K562 (cell line): Measurements from ENCODE around the gene MYO1B. TPM values are rescaled to one million over a fixed set of nuclear protein-coding genes. Genes with fewer than 3 reads are reported as not detected.

Experiments
- ATAC-seq: fragments of 200-7000 bp; cut with Tn5 transposase; 3 replicates; pipeline ENCODE4 v1.9.1; 2020; ENCODE audit warnings: moderate library complexity
- BruUV-seq: library from RNA; stranded (reverse); fragments of 400-500 nt; replicated peaks from 2 replicates; lab custom pipeline; 2021; lab: Mats Ljungman, UMichigan
- CTCF ChIA-PET: fragments of 300-600 bp; formaldehyde crosslinking; extraction: SDS; loops from one replicate; lab custom pipeline; 2021; ENCODE audit warnings: low intra/inter-chr PET ratio; lab: Yijun Ruan, JAX
- POLR2A ChIA-PET: fragments of 300-600, 350-650 bp; sonication (Branson Sonifier 250); formaldehyde crosslinking; extraction: SDS; loops from one replicate; lab custom pipeline; 2021; ENCODE audit warnings: antibody characterized with exemption, inconsistent platforms; lab: Yijun Ruan, JAX
- DNase-seq, 4 experiments: peaks; one replicate each; pipeline versions ENCODE4 v3.0.0 to v3.0.0-alpha.2; 2011 to 2018; ENCODE audit warnings: low spot score in 3 of 4, mixed read lengths in 3 of 4; ENCODE audit errors: extremely low read depth in 1 of 4
- FAIRE-seq: peaks from 2 replicates; lab custom pipeline; 2011; peaks lifted over from hg19 to GRCh38; lab: Jason Lieb, UNC
- H2AFZ ChIP-seq: 2 replicates; pipeline ENCODE4 v1.6.0; 2011; ENCODE audit warnings: low read depth, low read length, control low read depth, inconsistent platforms
- H3K27ac ChIP-seq: fragments of 200-600 bp; 3 replicates; pipeline ENCODE4 v1.8.0; 2011; ENCODE audit warnings: low read depth, mild to moderate bottlenecking, control low read depth, inconsistent platforms, low read length, moderate library complexity, mixed read lengths; ENCODE audit errors: extremely low read depth
- H3K27me3 ChIP-seq, 2 experiments: fragments of 300-600 bp in 1 of 2; 2 replicates in 1 of 2; 3 replicates in 1 of 2; pipeline versions ENCODE4 v1.6.0 to v1.8.0; 2011; ENCODE audit warnings: inconsistent platforms in 2 of 2, low read length in 2 of 2, mild to moderate bottlenecking in 1 of 2, mixed read lengths in 1 of 2, moderate library complexity in 1 of 2; ENCODE audit not compliant: control insufficient read depth in 2 of 2, insufficient read depth in 2 of 2
- H3K36me3 ChIP-seq: fragments of 300-600 bp; 3 replicates; pipeline ENCODE4 v1.8.0; 2011; ENCODE audit warnings: mild to moderate bottlenecking, low read length, inconsistent platforms; ENCODE audit not compliant: control insufficient read depth, insufficient read depth
- H3K4me1 ChIP-seq, 2 experiments: fragments of 200-600 bp in 1 of 2; replicated peaks in 1 of 2; 2 replicates in 1 of 2; 3 replicates in 1 of 2; pipeline versions ENCODE4 v1.5.1 to v1.8.0; 2011; ENCODE audit warnings: inconsistent platforms in 2 of 2, low read length in 2 of 2, mild to moderate bottlenecking in 1 of 2, mixed read lengths in 1 of 2, moderate library complexity in 1 of 2; ENCODE audit not compliant: control insufficient read depth in 2 of 2, insufficient read depth in 2 of 2
- H3K4me2 ChIP-seq: 2 replicates; pipeline ENCODE4 v1.6.1; 2011; ENCODE audit warnings: low read length, control low read depth, inconsistent platforms, mixed read lengths; ENCODE audit not compliant: insufficient read depth
- H3K4me3 ChIP-seq: fragments of 200-600 bp; sonication (generic), shearing (Covaris generic); 2 replicates; pipeline ENCODE4 v1.5.1; 2016; ENCODE audit warnings: control low read depth, inconsistent platforms
- H3K79me2 ChIP-seq: fragments of 200-600 bp; 3 replicates; pipeline ENCODE4 v1.8.0; 2011; ENCODE audit warnings: low read length, inconsistent platforms; ENCODE audit not compliant: control insufficient read depth, insufficient read depth
- H3K9ac ChIP-seq, 2 experiments: 2 replicates each; pipeline versions ENCODE4 v1.6.0 to v1.6.1; 2011; ENCODE audit warnings: low read depth in 2 of 2, low read length in 2 of 2, control low read depth in 1 of 2, inconsistent platforms in 1 of 2, mild to moderate bottlenecking in 1 of 2, mixed read lengths in 1 of 2; ENCODE audit not compliant: insufficient read depth in 1 of 2
- H3K9me1 ChIP-seq: one replicate; pipeline ENCODE4 v1.6.0; 2011; ENCODE audit warnings: inconsistent platforms, mild to moderate bottlenecking, low read length, moderate library complexity; ENCODE audit not compliant: control insufficient read depth, insufficient read depth
- H3K9me3 ChIP-seq: replicated peaks from 2 replicates; pipeline ENCODE4 v1.5.1; 2011; ENCODE audit warnings: low read depth, low read length, inconsistent platforms; ENCODE audit not compliant: control insufficient read depth, insufficient read depth
- H4K20me1 ChIP-seq: replicated peaks from 2 replicates; pipeline ENCODE4 v1.6.1; 2011; ENCODE audit warnings: low read length, inconsistent platforms, mixed read lengths; ENCODE audit not compliant: control insufficient read depth, insufficient read depth
- BRD4 ChIP-seq: fragments of 200-600 bp; sonication (generic); IDR thresholded peaks from 2 replicates; pipeline ENCODE4 v1.6.1; 2017; ENCODE audit warnings: inconsistent platforms
- CAMTA2 ChIP-seq: fragments of 250-450 bp; sonication (Bioruptor Pico); conservative IDR thresholded peaks from 2 replicates; pipeline ENCODE4 v1.5.1; 2022
- FOXJ3 ChIP-seq: sonication (generic); formaldehyde crosslinking; IDR thresholded peaks from 2 replicates; pipeline ENCODE4 v1.4.0; 2020; ENCODE audit warnings: mild to moderate bottlenecking, missing genetic modification reagents
- GABPA ChIP-seq: fragments of 200-800 bp; sonication (Bioruptor generic); conservative IDR thresholded peaks from 2 replicates; pipeline ENCODE4 v1.6.1; 2016; ENCODE audit warnings: low read depth, missing genetic modification characterization, missing compliant biosample characterization
- ILF3 ChIP-seq: fragments of 450-650 bp; IDR thresholded peaks from 2 replicates; pipeline ENCODE4 v1.6.1; 2018; ENCODE audit warnings: antibody characterized with exemption, mild to moderate bottlenecking, moderate library complexity, borderline replicate concordance
- RFX1 ChIP-seq: fragments of 450-650 bp; IDR thresholded peaks from 2 replicates; pipeline ENCODE4 v1.6.1; 2016; ENCODE audit warnings: mild to moderate bottlenecking, moderate library complexity
- SETDB1 ChIP-seq: IDR thresholded peaks from one replicate; pipeline ENCODE4 v1.6.1; 2012; ENCODE audit warnings: low read length, control low read depth, inconsistent platforms
- ZNF589 ChIP-seq: fragments of 200-800 bp; sonication (Bioruptor generic); IDR thresholded peaks from 2 replicates; pipeline ENCODE4 v1.6.1; 2016; ENCODE audit warnings: low read depth, missing genetic modification characterization, missing compliant biosample characterization
- ZSCAN32 ChIP-seq: fragments of 450-650 bp; formaldehyde crosslinking; IDR thresholded peaks from 2 replicates; pipeline ENCODE4 v1.4.0; 2020; ENCODE audit warnings: mild to moderate bottlenecking, moderate library complexity
- WGBS: fragments of 100-300 bp; shearing (Covaris generic); methylation state at CpG from one replicate; pipeline ENCODE4 v1.1.6; 2016; ENCODE audit warnings: low coverage, mixed read lengths; ENCODE audit not compliant: insufficient coverage; ENCODE audit errors: missing lambda C conversion rate; 5-methylcytosine and 5-hydroxymethylcytosine counted together
- in situ Hi-C: fragments of 300-500 bp; cut with MboI; formaldehyde crosslinking; loops from 4 replicates; pipeline ENCODE4 v1.15.0; 2018; ENCODE audit warnings: inconsistent platforms, mixed read lengths
- intact Hi-C: fragments of 100-400 bp; cut with micrococcal nuclease; formaldehyde crosslinking; loops from 2 replicates; pipeline ENCODE4 v1.14.2; 2022
- polyA plus RNA-seq, 8 experiments: library from polyadenylated mRNA; depleted of rRNA in 4 of 8; stranded (reverse) in 5 of 8; unstranded in 3 of 8; fragments of >200 nt; fragmentation: Nextera tagmentation in 2 of 8; fragmentation: Illumina TruSeq in 1 of 8; extraction: Ambion mirVana in 2 of 8; extraction: Trizol in 1 of 8; gene quantifications; 2 replicates each; pipeline versions ENCODE4 v1.2.1 to v1.2.3, GENCODE V29; 2011 to 2014; ENCODE audit warnings: inconsistent platforms in 1 of 8, missing spikeins in 1 of 8
- total RNA-seq, 7 experiments: library from RNA; depleted of rRNA in 6 of 7; stranded (reverse); fragments of >200 nt in 6 of 7; fragmentation: Illumina TruSeq in 2 of 7; extraction: Trizol in 2 of 7; gene quantifications; 2 replicates each; pipeline versions ENCODE4 v1.2.1 to v1.2.3, GENCODE V29; 2011 to 2021; ENCODE audit warnings: low replicate concordance in 1 of 7
- TF ChIP-seq, protein P1 (sequence below): fragments of 450-650 bp; IDR thresholded peaks from 2 replicates; pipeline ENCODE4 v1.6.1; 2016; ENCODE audit warnings: missing biosample characterization, missing genetic modification characterization
- TF ChIP-seq, protein P2 (sequence below): fragments of 450-650 bp; formaldehyde crosslinking; IDR thresholded peaks from 2 replicates; pipeline ENCODE4 v1.4.0; 2020; ENCODE audit warnings: mild to moderate bottlenecking, moderate library complexity
- TF ChIP-seq, protein P3 (sequence below): sonication (generic); formaldehyde crosslinking; IDR thresholded peaks from 2 replicates; pipeline ENCODE4 v1.8.0; 2022; ENCODE audit warnings: missing genetic modification reagents, mild to moderate bottlenecking, borderline replicate concordance
- TF ChIP-seq, protein P4 (sequence below), 2 experiments: IDR thresholded peaks; 2 replicates each; pipeline ENCODE4 v1.6.1; 2011; ENCODE audit warnings: borderline replicate concordance in 1 of 2, control low read depth in 1 of 2, low read depth in 1 of 2, low read length in 1 of 2, mild to moderate bottlenecking in 1 of 2, mixed read lengths in 1 of 2, moderate library complexity in 1 of 2; ENCODE audit not compliant: insufficient read depth in 1 of 2, insufficient read length in 1 of 2, poor library complexity in 1 of 2, severe bottlenecking in 1 of 2; ENCODE audit errors: extremely low read depth in 1 of 2
- TF ChIP-seq, protein P5 (sequence below): fragments of 200-800 bp; sonication (Bioruptor generic); IDR thresholded peaks from 2 replicates; pipeline ENCODE4 v1.6.1; 2017; ENCODE audit warnings: missing genetic modification characterization, missing compliant biosample characterization

The MYO1B gene
- total and polyA plus RNA-seq, 9 of the 15 experiments (the other 6 are each of a cell fraction or from before 2014, with no cell fraction given) = 0.04 to 0.33 (median 0.20) TPM; not detected in 5

DNA sequence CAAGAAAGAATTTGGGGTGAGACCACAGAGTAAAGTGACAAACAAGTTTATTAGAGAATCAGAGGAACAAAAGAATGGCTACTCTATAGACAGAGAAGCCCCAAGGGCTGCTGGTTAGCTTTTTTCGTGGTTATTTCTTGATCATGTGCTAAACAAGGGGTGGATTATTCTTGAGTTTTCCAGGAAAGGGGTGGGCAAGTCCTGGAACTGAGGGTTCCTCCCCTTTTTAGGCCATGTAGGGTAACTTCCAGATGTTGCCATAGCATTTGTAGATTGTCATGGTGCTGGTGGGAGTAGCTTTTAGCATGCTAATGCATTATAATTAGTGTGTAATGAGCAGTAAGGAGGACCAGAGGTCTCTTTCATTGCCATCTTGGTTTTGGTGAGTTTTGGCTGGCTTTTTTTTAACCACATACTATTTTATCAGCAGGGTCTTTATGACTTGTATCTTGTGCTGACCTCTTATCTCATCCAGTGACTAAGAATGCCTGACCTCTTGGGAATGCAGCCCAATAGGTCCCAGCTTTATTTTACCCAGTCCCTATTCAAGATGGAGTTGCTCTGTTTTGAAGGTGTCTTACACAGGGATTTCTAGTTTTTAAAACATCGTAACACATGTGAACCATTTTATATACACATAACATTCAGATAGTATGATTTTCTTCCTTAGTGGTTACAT lies 77.8 kb downstream of the MYO1B start:
- no peak overlapping the region for H3K9ac ChIP-seq
- ATAC-seq (no peak), FAIRE-seq (no peak), DNase-seq (peak in 1 of 4 experiments; percentile 3)
- 0% methylated on average over 2 of the region's 2 CpGs for WGBS
- H3K4me3 ChIP-seq = no peak overlapping the region
- no peak overlapping the region for H3K27ac ChIP-seq
- BruUV-seq = no TSS peak
- no peaks in the 10 kb centered on the region for H3K4me1 ChIP-seq
- no peaks in the 10 kb centered on the region for H3K9me1 ChIP-seq
- no peaks in the 10 kb centered on the region for H3K79me2 ChIP-seq
- intact Hi-C loops = no loop called here
- no peaks in the 10 kb centered on the region for H3K9me3 ChIP-seq
- no peak overlapping the region for H3K4me2 ChIP-seq
- H2AFZ ChIP-seq = no peak overlapping the region
- H3K36me3 ChIP-seq = no peaks in the 10 kb centered on the region
- no peaks in the 10 kb centered on the region for H4K20me1 ChIP-seq
- in situ Hi-C loops = no loop called here
- POLR2A ChIA-PET = no interaction called here
- H3K27me3 ChIP-seq = no peaks in the 10 kb centered on the region
- CTCF ChIA-PET = no interaction called here
- TF ChIP-seq ILF3 (no peak), RFX1 (peak; percentile 51), FOXJ3 (CRISPR knock-in tag) (no peak), ZSCAN32 (CRISPR knock-in tag) (no peak), CAMTA2 (no peak), ZNF589 (CRISPR knock-in tag) (no peak), BRD4 (no peak), GABPA (tag) (no peak), SETDB1 (no peak)
- TF ChIP-seq, protein P1, sequence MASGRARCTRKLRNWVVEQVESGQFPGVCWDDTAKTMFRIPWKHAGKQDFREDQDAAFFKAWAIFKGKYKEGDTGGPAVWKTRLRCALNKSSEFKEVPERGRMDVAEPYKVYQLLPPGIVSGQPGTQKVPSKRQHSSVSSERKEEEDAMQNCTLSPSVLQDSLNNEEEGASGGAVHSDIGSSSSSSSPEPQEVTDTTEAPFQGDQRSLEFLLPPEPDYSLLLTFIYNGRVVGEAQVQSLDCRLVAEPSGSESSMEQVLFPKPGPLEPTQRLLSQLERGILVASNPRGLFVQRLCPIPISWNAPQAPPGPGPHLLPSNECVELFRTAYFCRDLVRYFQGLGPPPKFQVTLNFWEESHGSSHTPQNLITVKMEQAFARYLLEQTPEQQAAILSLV (tag) = no peak
- TF ChIP-seq, protein P2, sequence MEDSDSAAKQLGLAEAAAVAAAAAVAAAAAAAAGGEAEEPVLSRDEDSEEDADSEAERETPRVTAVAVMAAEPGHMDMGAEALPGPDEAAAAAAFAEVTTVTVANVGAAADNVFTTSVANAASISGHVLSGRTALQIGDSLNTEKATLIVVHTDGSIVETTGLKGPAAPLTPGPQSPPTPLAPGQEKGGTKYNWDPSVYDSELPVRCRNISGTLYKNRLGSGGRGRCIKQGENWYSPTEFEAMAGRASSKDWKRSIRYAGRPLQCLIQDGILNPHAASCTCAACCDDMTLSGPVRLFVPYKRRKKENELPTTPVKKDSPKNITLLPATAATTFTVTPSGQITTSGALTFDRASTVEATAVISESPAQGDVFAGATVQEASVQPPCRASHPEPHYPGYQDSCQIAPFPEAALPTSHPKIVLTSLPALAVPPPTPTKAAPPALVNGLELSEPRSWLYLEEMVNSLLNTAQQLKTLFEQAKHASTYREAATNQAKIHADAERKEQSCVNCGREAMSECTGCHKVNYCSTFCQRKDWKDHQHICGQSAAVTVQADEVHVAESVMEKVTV = no peak
- TF ChIP-seq, protein P3, sequence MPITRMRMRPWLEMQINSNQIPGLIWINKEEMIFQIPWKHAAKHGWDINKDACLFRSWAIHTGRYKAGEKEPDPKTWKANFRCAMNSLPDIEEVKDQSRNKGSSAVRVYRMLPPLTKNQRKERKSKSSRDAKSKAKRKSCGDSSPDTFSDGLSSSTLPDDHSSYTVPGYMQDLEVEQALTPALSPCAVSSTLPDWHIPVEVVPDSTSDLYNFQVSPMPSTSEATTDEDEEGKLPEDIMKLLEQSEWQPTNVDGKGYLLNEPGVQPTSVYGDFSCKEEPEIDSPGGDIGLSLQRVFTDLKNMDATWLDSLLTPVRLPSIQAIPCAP (CRISPR knock-in tag) = no peak
- TF ChIP-seq, protein P4, sequence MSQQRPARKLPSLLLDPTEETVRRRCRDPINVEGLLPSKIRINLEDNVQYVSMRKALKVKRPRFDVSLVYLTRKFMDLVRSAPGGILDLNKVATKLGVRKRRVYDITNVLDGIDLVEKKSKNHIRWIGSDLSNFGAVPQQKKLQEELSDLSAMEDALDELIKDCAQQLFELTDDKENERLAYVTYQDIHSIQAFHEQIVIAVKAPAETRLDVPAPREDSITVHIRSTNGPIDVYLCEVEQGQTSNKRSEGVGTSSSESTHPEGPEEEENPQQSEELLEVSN (IDR thresholded peaks at IDR 0.05; ENCODE audit: borderline replicate concordance in 1 of 2, extremely low read depth in 1 of 2, insufficient read depth in 1 of 2, insufficient read length in 1 of 2, low read depth in 1 of 2, low read length in 1 of 2, poor library complexity in 1 of 2, severe bottlenecking in 1 of 2) = no peak
- TF ChIP-seq, protein P5, sequence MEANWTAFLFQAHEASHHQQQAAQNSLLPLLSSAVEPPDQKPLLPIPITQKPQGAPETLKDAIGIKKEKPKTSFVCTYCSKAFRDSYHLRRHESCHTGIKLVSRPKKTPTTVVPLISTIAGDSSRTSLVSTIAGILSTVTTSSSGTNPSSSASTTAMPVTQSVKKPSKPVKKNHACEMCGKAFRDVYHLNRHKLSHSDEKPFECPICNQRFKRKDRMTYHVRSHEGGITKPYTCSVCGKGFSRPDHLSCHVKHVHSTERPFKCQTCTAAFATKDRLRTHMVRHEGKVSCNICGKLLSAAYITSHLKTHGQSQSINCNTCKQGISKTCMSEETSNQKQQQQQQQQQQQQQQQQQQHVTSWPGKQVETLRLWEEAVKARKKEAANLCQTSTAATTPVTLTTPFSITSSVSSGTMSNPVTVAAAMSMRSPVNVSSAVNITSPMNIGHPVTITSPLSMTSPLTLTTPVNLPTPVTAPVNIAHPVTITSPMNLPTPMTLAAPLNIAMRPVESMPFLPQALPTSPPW (CRISPR knock-in tag) = no peak
